CMK (cell line): Measurements from ENCODE around the gene B3GNT3.
A peak's percentile ranks its signal among the peaks of the same experiment; 100 is the strongest.
"Not testable (repeated sequence)": the region's sequence is repeated elsewhere in the genome, so short reads cannot be mapped to it uniquely, and the experiment has no call there.

Source experiments
- DNase-seq: peaks from one replicate; pipeline ENCODE4 v3.0.0-alpha.2; 2010; ENCODE audit warnings: low read depth

B3GNT3 gene

DNA sequence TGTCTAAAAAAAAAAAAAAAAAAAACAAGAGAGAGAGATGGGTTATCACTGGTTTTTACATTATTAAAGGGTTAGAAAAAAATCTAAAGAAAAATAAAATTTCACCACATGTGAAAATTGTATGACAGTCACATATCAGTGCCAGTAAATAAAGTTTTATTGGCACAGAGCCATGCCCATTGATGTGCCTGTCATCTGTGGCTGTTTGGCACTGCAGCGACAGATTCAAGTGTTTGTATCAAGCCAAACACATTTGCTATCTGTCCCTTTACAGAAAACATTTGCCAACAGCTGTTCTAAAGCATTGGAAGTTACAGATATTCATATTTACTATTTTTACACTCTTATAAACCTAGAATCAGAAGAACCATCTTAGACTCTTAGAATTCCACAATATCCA is 27.4 kb upstream of the B3GNT3 start:
- DNase-seq, result no peak

DNA sequence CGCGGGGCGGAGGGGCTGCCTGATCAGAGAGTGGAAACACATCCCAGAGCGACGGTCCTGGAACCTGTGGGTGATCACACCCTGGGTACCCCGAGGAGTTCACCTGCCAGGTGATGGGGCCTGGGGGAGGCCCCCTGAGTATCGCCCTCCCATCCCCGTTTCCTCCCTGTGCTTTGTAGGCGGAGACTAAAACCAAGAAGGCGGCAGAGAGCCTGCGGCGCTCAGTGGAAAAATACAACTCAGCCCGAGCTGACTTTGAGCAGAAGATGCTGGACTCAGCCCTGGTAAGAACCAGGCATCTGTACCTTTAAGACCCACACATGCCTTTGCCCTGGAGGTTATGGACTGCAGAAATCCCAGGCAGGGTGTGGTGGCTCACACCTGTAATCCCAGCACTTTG is 24.3 kb upstream of the B3GNT3 start:
- no peak for DNase-seq

DNA sequence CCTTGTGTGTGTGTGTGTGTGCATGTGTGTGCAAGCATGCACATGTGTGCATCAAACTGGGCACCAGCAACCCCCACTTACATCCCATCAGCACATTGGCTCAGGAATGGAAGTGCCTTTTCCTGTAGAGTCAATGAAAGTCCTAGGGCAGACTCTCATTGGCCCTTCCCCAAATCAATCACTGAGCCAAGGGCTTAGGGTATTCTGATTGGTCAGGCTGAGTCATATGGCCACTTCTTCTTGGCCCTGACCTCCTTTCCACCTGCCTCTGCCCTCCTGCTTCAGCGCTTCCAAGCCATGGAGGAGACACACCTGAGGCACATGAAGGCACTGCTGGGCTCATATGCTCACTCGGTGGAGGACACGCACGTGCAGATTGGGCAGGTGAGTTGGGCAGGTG is 22.8 kb upstream of the B3GNT3 start:
- no peak for DNase-seq

DNA sequence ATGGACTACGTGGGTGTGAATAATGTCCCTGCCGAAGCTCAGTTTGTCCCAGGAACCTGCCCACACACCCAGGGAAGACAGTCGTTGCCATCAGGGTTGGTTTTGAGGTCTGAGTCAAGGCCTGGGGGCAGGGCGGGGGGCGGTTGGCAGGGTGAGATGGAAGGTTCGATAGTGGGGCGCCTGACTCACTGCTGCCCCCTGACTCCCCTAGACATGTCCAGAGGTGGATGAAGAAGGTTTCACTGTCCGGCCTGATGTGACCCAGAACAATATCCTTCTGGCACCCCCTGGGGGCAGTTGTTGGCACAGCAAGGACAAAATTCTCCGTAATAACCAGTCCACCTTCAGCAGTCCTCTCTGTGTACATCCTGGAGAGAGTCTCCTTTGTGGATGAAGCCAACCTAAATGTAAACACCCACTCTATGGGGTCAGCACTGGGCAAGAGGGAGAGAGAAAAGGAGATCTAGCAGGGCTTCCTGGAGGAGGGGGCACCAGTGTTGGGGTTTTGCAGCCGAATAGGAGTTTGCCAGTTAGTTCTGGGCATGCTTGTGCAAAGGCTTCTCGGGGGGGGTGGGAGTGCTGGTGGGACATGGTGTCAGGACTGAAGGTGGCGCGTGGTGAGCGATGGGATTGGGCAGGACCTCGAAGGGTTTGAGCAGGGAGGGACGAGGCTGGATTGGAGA is 19.6 kb upstream of the B3GNT3 start:
- peak; percentile 67 for DNase-seq

DNA sequence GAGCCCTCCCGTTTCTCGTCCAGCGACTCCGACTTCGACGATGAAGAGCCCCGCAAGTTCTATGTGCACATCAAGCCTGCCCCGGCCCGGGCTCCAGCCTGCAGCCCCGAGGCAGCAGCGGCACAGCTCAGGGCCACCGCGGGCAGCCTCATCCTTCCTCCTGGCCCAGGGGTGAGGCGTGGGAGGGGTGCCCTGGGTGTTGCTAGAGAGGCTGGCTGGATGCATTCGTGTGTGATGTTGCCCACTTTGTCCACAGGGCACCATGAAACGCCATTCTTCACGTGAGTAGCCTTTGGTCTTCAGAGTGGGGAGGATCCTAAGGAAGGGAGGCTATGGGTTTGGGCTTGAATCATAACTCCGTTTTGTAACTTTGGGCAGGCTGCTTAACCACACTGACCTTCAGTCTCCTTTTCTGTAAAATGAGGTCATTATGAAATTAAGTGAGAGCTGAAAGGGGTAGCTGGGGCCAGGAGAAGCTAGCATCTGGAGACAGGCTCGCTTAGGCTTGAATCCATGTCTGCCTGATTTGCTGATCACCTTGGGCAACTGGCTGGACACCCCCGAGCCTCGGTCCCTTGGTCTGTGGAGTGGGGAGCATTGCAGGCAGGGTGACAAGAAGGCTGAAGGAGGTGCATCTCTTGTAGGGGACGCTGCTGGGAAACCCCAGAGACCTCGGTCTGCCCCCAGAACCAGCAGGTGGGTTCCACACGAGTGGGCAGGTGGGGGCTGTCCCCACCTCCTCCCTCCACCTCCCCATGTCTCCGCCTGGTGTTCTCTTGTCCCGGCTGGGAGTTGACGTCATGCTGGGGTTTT is 18.7 kb upstream of the B3GNT3 start:
- no peak for DNase-seq

DNA sequence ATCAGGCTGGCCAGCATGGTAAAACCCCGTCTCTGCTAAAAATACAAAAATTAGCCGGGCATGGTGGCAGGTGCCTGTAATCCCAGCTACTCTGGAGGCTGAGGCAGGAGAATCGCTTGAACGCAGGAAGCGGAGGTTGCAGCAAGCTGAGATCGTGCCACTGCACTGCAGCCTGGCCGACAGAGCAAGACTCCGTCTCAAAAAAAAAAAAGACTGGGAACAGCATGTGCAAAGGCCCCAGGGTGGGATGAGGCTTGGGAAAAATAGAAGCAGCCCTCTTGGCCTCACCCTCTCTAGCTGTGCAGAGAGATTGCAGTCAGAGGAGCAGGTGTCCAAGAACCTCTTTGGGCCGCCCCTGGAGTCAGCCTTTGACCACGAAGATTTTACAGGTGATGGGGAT is 17.1 kb upstream of the B3GNT3 start:
- not testable (repeated sequence) for DNase-seq

DNA sequence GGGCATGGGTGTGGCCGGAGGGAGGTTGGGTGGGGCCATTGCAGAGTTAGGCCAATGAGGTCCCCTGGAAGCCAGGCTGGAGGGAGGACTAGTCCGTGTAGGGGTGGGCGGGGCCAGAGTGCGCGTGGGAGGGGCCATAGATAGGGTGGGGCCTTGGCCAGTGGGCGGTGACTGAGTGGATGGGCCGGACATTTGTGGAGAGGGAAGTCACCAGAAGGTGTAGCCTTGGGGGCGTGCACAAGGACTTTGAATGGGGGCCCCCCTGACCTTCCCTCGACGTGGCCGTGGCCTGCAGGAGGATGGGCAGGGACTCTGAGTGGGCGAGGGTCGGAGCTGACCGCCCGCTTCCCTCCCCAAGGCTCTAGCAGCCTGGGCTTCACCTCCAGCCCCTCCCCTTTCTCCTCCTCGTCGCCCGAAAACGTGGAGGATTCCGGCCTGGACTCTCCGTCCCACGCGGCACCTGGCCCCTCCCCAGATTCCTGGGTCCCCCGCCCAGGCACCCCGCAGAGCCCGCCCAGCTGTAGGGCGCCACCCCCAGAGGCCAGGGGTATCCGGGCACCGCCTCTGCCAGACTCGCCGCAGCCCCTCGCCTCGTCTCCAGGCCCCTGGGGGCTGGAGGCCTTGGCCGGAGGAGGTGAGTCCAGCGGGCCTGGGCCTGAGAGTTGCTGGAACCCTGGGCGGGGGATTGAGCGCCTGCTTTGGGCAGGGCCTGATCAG is 16.5 kb upstream of the B3GNT3 start:
- peak; percentile 72 for DNase-seq

DNA sequence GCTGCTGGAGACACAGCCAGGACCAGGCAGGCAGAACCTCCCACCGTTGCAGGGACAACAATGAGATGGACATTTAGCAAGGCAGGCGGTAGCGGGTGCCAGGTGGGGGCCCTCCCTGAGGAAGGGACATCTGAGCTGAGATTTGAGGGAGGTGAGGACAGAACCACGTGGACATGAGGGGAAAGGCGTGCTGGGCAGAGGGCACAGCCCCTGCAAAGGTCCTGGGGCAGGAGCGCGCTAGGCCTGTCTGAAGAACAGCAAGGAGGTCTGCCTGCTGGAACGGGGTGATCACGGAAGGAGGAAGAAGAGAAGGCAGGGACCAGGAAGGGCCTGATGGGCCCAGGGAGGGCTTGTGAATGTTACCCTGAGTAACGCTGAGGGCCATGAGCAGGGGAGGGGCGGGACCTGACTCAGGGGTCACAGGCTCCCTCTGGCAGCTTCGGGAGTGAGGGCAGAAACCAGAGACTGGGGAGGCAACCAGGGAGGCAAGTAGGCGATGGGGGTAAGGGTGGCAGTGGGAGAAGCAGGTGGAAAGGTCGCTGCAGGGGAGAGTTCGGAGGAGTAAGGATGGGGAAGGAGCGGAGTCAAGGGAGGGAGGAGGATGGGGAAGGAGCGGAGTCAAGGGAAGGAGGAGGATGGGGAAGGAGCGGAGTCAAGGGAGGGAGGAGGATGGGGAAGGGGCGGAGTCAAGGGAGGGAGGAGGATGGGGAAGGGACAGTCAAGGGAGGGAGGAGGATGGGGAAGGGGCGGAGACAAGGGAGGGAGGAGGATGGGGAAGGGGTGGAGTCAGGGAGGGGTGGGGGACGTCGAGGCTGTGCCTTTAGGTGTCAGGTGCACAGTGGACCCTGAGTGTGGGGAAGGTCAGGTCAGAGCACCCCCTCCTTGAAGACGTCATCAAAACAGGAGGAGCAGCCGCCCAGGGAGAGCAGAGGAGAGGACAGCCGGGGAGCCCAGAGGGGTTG is 15.7 kb upstream of the B3GNT3 start:
- peak; percentile 86 for DNase-seq

DNA sequence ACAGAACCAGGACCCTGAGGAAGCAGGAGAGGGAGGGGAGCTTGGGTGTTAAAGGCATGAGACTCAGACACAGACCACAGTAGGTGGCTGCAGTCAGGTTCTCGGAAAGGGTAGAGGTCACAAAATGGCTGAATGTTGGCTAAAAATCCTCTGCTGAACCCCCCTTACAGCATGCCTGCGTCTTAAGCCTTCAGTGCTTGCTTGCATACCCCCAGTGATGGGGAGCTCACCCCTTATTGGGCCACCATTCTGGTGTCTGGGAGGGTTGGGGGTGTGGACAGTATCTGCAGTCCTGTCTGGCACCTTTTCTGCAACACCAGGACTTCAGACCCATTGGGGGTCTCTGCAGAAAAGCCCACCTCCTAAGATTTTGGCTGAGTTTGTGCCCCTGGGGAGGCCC is 14.2 kb upstream of the B3GNT3 start:
- no peak for DNase-seq

DNA sequence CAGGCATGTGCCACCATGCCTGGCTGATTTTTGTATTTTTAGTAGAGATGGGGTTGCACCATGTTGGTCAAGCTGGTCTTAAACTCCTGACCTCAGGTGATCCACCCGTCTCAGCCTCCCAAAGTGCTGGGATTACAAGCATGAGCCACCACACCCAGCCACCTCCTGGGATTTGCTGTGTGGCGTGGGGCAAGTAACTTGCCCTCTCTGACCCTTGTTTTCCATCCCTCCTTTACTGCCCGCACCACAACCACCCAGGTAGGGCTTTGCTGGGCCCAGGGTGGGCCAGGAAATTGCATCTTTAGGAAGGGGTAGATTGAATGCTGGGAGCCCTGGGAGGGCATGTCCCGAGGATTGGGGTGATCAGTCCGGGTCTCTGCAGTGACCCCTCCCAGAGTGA is 11.2 kb upstream of the B3GNT3 start:
- not testable (repeated sequence) for DNase-seq

DNA sequence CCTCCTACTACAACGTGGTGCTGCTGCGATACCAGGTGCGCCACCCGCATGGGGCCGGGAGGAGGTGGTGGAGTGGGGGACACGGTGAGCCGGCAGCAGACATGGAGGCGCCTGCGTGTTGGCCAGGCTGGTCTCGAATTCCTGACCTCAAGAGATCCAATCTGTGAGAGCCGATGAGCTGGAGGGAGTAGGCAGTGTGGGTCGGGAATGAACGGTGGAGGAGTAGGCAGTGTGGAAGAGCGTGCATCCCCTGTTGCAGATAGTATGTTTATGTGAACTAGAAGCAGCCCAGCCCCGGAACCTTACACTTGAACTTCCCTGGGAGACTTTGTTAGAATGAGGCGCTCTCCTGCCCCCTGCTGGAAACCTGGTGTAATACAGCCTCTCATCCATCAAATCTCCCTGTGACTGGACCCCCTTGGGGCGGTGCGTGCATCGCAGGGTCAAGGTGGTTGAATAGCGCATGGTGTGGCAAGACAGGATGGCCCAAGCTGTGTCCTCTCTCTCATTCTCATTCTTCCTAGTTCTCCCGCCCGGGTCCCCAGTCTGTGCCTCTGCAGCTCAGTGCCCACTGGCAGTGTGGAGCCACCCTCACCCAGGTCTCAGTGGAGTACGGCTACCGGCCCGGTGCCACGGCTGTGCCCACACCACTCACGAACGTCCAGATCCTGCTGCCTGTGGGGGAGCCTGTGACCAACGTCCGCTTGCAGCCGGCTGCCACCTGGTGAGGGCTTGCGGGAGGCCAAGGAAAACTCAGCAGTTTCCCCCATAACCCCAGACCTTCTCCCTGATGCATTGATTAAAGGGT is 10.5 kb upstream of the B3GNT3 start:
- DNase-seq, result no peak

DNA sequence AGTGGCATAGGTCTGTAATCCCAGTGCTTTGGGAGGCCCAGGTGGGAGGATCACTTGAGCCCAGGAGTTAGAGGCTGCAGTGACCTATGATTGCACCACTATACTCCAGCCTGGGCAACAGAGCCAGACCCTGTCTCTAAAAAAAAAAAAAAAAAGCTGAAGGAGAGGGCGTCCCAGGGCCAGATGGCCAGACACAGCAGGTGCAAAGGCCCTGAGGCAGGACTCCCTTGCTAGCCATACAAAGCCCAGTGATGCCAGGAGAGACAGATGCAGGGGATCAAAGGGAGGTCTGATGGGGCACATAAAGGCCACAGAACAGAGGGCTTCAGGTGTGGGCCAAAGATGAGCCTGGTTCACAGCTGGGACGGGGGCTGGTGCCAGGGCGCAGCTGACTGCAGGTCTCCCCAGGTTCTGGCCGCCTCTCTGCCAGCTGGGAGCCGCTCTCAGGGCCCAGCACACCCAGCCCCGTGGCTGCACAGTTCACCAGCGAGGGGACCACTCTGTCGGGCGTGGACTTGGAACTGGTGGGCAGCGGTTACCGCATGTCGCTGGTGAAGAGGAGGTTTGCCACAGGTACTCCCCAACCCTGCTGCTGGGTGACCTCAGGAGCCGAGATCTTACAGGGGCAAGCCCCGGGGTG is 7.5 kb upstream of the B3GNT3 start:
- no peak for DNase-seq

DNA sequence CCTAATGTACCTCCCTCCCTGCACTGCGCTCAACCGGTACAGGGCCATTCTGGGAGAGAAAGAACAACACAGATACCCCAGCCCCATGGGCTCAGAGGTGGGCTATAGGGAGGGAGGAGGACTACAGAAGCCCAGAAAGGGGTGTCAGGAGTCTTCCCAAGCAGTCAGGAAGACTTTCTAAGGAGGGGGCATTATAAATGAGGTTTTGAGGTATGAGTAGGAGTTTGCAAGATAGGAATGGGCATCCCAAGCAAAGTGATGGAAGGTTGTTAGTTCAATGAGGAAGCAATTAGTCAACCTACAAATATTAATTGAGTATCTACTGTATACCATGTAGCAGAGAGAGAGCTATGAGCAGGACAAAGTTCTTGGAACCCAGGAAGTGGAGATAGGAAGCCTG is 6.3 kb upstream of the B3GNT3 start:
- DNase-seq, result no peak

DNA sequence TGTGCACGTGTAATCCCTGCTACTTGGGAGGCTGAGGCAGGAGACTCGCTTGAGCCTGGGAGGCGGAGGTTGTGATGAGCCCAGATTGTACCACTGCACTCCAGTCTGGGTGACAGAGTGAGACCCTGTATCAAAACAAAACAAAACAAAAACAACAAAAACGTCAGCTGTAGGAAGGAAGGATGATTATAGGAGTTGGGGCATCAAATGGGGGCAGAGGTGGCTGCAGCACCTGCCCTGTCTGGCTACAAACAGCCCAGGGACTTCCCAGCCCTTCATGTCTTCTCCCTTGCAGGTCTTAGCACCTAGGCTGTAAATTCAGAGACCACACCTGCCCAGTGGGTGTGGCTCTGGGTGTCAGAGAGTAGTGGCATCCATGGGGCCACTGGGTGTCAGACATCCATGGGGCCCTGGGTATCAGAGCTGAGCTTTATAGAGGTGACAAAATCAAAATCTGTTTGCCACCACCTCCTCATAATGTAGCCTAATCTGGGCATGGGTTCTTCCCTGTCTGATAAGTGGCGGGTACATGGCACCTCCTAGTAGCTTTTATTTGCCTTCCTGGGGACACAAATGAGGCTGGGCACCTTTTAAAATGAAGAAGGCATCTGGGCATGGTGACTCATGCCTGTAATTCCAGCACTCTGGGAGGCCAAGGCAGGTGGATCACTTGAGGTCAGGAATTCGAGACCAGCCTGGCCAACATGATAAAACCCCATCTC is 4.7 kb upstream of the B3GNT3 start:
- DNase-seq, result no peak

DNA sequence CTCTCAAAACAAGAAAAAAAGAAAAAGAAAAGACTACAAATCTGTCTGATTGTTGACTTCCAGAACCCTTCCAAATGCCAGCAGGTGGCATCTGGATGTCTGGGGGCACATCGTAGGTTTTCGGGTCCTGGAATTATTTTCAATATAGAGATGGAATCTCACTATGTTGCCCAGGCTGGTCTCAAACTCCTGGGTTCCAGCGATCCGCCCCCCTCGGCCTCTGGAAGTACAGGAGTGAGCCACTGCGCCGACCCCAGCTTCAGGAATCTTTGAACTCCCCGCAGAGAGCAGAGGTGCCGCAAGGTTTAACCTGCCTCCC is 567 bp upstream of the B3GNT3 start:
- DNase-seq, result no peak

DNA sequence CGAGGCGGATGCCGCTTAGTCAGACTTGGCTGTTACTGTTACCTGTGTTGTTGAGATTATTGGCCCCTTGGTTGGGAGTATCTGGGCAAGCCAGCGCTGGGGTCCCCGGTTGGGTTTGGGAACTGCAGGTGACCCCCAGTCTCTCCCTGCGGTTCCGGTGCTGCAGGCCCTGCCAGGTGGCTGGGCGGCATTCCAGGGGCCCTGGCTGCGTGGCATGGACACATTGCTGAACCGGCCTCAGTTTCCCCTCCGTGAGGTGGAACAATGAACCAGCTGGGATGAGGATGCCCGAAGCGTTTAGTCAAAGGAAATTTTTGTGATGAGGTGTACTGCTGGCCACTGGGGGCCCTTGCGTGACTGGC is 538 bp downstream of the B3GNT3 start:
- DNase-seq, result no peak

DNA sequence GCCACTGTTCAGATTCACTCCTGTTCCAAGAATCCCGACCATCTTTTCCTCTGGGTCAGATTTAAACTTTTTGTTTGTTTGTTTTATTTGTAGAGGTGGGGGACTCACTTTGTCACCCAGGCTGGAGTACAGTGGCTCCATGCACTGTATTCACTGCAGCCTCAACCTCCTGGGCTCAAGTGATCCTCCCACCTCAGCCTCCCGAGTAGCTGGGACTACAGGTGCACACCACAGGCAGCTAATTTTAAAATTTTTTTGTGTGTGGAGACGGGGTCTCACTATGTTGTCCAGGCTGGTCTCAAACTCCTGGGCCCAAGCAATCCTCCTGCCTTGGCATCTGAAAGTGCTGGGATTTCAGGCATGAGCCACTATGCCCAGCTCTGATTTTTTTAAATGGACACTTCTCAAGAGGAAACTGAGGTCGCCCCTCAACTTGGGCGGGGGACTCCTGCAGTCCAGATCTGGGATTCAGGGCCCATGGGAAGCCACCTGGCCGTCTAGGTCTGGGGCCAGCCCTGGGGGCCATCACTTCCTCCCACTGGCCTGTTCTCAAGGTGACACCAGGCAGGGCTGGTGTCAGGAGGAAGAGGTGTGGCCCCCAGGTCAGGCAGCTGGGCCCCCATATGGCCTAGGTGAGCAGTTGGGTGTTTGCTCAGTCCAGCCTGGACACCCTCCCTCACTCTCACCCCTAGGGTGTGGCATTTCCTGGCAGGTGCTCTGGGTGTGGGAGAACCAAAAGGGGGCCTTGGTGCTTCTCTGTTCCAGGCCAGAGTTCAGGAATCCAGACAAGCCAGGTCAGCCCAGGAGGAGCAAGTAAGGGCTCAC is 1.3 kb downstream of the B3GNT3 start:
- DNase-seq, result no peak

DNA sequence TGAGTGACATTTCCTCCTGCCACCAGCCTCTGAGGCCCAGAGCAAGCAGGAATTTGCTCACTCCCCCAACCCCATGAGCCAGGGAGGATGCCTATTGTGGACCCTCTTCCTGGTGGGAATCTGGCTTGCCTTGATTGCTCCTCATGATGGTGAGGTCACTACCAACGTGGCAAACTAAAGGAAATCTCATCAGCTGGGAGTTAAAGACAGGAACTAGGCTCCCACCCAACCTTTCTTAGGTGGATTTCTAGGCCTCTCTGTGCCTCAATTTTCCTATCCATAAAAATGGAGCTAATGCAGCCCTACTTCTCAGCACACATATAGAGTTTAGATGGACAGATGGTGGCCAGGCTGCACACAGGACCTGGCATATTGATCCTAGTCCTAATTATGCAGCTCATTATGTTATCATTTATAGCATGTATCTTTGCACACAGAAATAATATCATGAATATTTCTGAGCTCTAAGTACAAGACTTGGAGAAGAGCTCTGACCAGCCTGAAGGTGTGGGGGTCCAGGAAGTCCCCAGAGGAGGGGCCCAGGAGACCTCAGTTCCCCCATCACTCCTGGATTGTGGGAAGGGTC is 2.0 kb downstream of the B3GNT3 start:
- no peak for DNase-seq
